Activated naive CD8-positive, alpha-beta T cell treated with anti-CD3 and anti-CD28 coated beads, Interleukin-2, amount 10 ng/mL, durations not matched to agents 7 days and 5 days (primary cell): ENCODE data around the gene PTPRN2. TPM values are rescaled to one million over a fixed set of nuclear protein-coding genes. Genes with fewer than 3 reads are reported as not detected.
A peak's percentile ranks its signal among the peaks of the same experiment; 100 is the strongest.

Experiments used
- ATAC-seq: fragments of 150-1000 bp; cut with Tn5 transposase; one replicate; pipeline ENCODE4 v1.10.0; 2021; ENCODE audit warnings: low read depth, moderate library complexity
- POLR2A ChIA-PET: fragments of 350-600 bp; sonication (Branson Sonifier 250); formaldehyde crosslinking; loops from one replicate; lab custom pipeline; 2021; ENCODE audit warnings: antibody characterized with exemption; lab: Charles Lee
- DNase-seq: peaks from one replicate; pipeline ENCODE4 v3.0.0; 2021
- H3K27ac Mint-ChIP-seq: one replicate; pipeline ENCODE4 v1.8.0; 2022; ENCODE audit warnings: mild to moderate bottlenecking, mixed read lengths
- H3K27me3 Mint-ChIP-seq: one replicate; pipeline ENCODE4 v1.8.0; 2022; ENCODE audit warnings: mild to moderate bottlenecking, moderate library complexity, mixed read lengths
- H3K36me3 Mint-ChIP-seq: one replicate; pipeline ENCODE4 v1.8.0; 2021; ENCODE audit warnings: mild to moderate bottlenecking, mixed read lengths
- H3K4me1 Mint-ChIP-seq: one replicate; pipeline ENCODE4 v1.8.0; 2021; ENCODE audit warnings: mixed read lengths
- H3K4me3 Mint-ChIP-seq: one replicate; pipeline ENCODE4 v1.8.0; 2022; ENCODE audit warnings: mild to moderate bottlenecking, moderate library complexity, mixed read lengths
- H3K9me3 Mint-ChIP-seq: one replicate; pipeline ENCODE4 v1.8.0; 2021; ENCODE audit warnings: mixed read lengths
- total RNA-seq, 2 experiments: library from RNA; stranded (reverse); gene quantifications; one replicate each; pipeline ENCODE4 v1.2.3, GENCODE V29; 2021

Gene PTPRN2
- total RNA-seq, 2 experiments from 2014 or later, result 4.5 to 4.9 TPM

DNA sequence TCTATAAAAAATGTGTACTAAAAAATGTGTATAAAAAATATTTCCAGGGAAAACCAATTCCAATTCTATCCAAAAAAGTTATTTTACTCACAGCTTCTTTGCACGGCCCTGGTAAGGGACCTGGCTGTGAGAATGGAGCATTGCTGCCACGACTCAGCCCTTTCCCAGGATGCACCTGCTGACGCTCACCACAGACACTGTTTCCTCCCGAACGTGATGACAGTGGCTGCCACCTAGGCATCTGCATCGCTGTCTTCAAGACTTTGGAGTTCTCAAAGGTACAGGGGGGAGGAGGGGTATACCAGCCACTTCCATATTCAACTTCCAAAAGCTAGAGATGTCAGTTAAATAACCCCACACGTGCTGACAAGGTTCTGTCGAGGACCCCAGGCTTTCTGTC lies 23.9 kb upstream of the PTPRN2 start:
- ATAC-seq (no peak), DNase-seq (no peak)
- H3K27me3 Mint-ChIP-seq, result no peaks in the 10 kb centered on the region
- peaks cover 14% of the 10 kb centered on the region for H3K4me1 Mint-ChIP-seq
- no peaks in the 10 kb centered on the region for H3K9me3 Mint-ChIP-seq
- no peak overlapping the region for H3K4me3 Mint-ChIP-seq
- POLR2A ChIA-PET, result no interaction called here
- H3K27ac Mint-ChIP-seq, result peak overlapping the region; percentile 14
- peaks cover 26% of the 10 kb centered on the region for H3K36me3 Mint-ChIP-seq

DNA sequence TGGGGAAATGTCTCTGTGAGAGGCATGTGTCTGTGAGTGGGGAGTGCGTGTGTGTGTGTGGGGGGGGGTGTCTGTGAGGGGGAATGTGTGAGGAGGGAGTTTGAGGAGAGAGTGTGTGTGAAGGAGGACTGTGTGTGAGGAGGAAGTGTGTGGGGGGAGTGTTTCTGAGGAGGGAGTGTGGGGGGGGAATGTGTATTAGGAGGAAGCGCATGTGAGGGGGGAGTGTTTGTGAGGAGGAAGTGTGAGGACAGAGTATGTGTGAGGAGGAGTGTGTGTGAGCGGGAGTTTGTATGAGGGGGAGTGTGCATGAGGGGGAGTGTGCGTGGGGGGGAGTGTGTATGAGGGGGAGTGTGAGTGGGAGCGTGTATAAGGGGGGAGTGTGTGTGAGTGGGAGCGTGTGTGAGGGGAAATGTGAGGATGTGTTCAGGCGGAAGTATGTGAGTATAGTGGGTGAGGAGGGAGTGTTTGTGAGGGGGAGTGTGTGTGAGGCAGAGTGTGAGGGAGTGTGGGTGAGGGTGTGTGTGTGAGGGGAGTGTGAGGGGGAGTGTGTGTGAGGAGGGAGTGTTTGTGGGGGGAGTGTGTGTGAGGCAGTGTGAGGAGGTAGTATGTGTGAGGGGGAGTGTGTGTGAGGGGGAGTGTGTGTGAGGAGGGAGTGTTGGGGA lies 21.8 kb upstream of the PTPRN2 start:
- peaks cover 24% of the 10 kb centered on the region for H3K36me3 Mint-ChIP-seq
- H3K27ac Mint-ChIP-seq, result no peak overlapping the region
- H3K4me3 Mint-ChIP-seq, result no peak overlapping the region
- H3K27me3 Mint-ChIP-seq, result no peaks in the 10 kb centered on the region
- no peaks in the 10 kb centered on the region for H3K9me3 Mint-ChIP-seq
- ATAC-seq, result no peak
- peaks cover 14% of the 10 kb centered on the region for H3K4me1 Mint-ChIP-seq
- DNase-seq, result no peak
- POLR2A ChIA-PET, result interaction anchor here (0.8 kb wide), 1 partner anchor 249 kb away, joined by 10 read pairs; no protein-coding TSS in a partner anchor

DNA sequence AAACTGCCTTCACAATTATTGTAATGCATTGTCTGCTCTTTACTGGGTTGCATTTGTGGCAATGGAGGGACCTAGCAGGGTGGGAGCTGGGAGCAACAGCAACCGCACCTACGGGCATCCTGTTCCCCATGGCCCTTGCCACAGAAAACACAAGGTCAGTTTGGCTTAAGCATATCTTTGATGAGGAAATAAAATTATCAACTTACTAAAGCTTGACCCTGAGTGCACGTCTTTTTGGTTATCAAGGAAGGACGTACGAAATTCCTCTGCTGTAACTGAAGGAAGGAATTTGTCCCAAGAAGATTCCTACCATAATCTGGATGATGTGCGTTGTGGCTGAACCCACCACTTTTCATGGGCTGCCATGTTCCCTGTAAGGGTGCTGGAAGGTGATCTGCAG lies 19.9 kb upstream of the PTPRN2 start:
- ATAC-seq, result no peak

DNA sequence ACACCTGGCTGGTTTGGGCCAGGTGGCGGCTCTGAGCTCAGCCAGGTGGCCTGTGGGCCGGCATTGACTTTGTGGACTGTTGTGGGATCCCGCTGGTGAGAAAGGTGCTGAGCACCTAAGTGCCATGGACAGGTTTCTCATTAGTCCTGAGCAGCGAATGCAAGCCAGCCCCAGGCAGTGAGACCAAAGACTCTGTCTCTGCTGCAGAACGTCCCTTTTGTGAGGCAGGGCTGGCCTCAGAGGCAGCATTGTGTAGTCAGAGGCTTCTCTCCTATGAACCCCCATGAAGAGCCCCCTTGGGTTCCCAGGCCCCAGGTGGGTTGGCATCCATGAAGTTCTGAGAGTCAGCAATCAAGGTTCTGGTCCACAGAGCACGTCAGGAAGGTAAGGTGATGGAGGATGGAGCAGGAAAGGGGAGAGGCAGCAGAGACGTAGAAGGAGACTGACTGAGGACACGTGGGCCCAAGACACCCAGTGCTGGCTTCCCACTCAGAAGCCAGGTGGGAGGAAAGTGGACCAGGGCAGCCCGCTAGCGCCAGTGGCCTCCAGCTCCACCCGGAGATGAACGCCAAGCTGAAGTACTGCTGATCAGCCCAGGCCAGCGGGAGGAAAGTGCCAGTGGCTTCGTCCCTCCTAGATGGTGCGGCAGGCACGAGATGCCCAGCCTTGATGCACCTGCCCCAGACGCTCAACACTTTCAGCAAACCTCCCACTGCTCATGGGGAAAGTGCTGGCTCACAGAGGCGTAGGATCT lies 19.2 kb upstream of the PTPRN2 start:
- no peaks in the 10 kb centered on the region for H3K9me3 Mint-ChIP-seq
- no peak overlapping the region for H3K27ac Mint-ChIP-seq
- peaks cover 7% of the 10 kb centered on the region for H3K4me1 Mint-ChIP-seq
- no peaks in the 10 kb centered on the region for H3K27me3 Mint-ChIP-seq
- ATAC-seq, result no peak
- POLR2A ChIA-PET, result no interaction called here
- peaks cover 16% of the 10 kb centered on the region for H3K36me3 Mint-ChIP-seq
- no peak for DNase-seq
- H3K4me3 Mint-ChIP-seq, result no peak overlapping the region

More for the DNA sequence above, 19.9 kb upstream of the PTPRN2 start:
- POLR2A ChIA-PET, result no interaction called here
- Mint-ChIP-seq H3K4me3 (no peak overlapping the region), H3K9me3 (no peaks in the 10 kb centered on the region), H3K36me3 (peaks cover 18% of the 10 kb centered on the region), H3K27me3 (no peaks in the 10 kb centered on the region), H3K27ac (no peak overlapping the region), H3K4me1 (peaks cover 9% of the 10 kb centered on the region)
- no peak for DNase-seq

DNA sequence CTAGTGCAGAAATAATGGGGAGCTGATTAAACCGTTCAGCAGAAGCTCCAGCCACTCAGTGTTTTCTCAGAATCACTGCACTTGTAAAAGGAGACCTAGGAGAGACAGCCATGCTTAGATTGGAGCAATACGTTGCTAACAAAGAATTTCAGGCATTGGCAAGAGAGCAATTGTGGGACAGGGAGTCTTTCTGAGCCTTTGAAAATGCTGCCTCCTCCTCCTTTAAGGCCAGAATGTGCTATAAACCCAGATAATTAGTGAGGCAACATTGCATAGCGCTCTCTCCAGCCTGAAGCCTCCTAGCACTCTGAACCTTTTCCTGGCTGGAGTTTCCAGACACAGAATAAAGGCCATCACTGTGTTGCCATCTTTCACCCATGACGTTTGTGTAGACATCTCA lies 18.5 kb upstream of the PTPRN2 start:
- peaks cover 2% of the 10 kb centered on the region for H3K4me1 Mint-ChIP-seq
- H3K9me3 Mint-ChIP-seq, result no peaks in the 10 kb centered on the region
- no peak overlapping the region for H3K4me3 Mint-ChIP-seq
- ATAC-seq (no peak), DNase-seq (no peak)
- no peaks in the 10 kb centered on the region for H3K27me3 Mint-ChIP-seq
- H3K36me3 Mint-ChIP-seq, result peaks cover 16% of the 10 kb centered on the region
- POLR2A ChIA-PET, result no interaction called here
- H3K27ac Mint-ChIP-seq, result no peak overlapping the region

DNA sequence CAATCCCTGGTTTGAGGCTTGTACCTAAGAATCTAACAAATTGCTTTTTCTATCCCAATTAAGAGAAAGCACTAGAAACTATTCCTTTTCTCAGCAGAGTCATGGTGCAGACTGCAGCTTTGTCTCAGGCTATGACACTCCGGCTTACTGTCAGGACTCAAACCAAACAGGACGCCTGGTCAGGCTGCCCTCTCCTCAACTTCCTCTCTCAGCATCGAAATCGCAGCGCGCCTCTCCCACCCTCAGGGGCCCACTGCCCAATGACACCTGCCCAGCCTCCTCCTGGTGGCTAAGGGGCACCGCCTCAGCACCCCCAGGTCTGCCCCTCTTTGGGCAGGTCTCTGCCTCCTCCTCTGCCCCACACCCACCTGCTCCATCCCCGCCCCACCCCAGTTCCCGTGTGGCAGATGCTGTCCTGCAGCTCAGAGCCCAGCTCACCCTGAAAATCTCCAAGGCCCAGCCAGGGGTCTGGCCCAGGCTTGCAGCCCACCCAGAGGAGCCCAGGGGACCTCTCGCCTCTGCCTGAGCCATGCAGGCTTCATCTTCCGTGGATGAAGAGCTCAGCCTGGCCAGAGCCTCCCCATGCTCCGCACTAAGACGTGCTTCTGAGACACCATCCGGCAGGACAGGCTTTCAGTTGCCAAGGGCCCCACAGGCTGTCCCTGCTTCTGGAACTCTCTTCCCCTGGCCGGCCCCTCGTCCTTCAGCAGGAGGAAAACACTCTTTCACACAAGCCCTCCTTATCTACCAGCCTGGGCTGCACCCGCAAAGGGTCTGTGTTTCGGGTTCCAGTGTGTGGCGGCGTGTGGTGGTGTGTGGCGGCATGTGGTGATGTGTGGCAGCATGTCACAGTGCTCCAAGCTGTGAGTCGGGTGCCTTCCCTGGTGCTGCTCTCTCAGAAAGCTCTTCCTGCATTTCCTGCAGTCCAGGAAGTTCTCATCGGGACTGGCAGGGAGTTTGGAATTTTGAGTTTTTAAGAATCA lies 16.4 kb upstream of the PTPRN2 start:
- POLR2A ChIA-PET, result no interaction called here
- ATAC-seq, result no peak

DNA sequence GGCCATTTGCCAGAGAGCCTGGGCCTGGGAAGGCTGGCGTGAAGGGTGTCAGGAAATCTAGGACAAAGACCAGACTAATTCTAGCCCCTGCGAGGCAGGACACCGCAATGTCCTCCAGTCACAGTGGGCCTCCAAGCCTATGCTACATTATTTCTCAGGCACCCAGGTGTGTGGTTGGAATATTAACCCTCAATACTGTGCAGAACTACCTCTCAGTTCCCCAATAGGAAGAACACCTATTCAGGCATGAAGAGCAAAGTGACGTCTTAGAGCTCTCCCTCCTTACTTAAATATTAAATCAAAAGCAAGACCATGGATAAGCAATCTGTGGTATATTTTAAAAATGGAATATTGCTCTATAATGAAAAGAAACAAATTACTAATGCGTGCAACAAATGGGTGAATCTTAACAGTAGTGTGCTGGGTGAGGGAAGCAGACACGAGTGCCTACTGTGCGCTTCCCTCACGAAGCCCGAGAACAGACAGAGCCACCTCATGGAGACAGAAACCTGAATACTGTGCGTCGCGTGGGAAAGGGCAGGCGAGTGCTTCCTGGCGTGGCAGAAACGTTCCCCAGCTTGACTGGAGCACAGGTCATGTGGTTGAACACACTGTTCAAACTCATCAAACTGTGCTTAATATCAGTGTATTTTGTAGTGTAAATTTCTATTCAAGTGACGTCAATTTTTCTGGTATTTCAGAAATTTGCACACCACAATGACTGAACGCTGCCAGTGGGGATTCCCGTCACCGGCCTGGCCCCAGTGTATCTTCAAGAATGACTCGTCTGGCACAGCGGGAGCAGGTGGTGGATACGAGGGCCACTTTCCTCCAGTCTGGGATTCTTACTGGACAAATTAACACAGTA lies 15.5 kb upstream of the PTPRN2 start:
- Mint-ChIP-seq H3K27ac (no peak overlapping the region), H3K27me3 (no peaks in the 10 kb centered on the region), H3K36me3 (peaks cover 4% of the 10 kb centered on the region), H3K4me1 (no peaks in the 10 kb centered on the region), H3K4me3 (no peak overlapping the region), H3K9me3 (no peaks in the 10 kb centered on the region)
- ATAC-seq, result no peak
- no peak for DNase-seq
- POLR2A ChIA-PET, result no interaction called here

More for the DNA sequence above, 16.4 kb upstream of the PTPRN2 start:
- Mint-ChIP-seq H3K27me3 (no peaks in the 10 kb centered on the region), H3K4me1 (peaks cover 1% of the 10 kb centered on the region), H3K36me3 (peaks cover 7% of the 10 kb centered on the region), H3K4me3 (no peak overlapping the region), H3K9me3 (no peaks in the 10 kb centered on the region), H3K27ac (no peak overlapping the region)
- no peak for DNase-seq

DNA sequence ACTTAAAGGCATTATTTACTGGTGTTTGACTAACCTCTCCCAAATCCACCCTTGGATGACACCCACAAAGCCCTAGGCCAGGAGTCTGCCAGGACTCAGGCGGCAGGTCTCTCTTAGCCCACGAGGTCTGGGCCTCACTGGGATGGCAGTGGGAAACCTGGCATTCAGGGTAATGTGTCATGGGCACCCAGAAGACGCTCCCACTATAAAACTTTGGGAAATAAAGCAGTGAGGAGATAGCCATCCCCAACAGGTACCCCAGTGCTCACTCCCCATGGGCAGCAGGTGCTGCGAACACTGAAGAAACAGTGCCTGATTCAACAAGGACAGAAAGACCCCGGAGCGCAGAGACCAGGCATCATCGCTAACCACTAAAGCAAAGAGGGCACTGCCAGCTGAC lies 14.4 kb upstream of the PTPRN2 start:
- DNase-seq, result no peak
- no peaks in the 10 kb centered on the region for H3K9me3 Mint-ChIP-seq
- ATAC-seq, result no peak
- H3K4me3 Mint-ChIP-seq, result no peak overlapping the region
- H3K4me1 Mint-ChIP-seq, result no peaks in the 10 kb centered on the region
- H3K36me3 Mint-ChIP-seq, result peaks cover 4% of the 10 kb centered on the region
- POLR2A ChIA-PET, result no interaction called here
- no peaks in the 10 kb centered on the region for H3K27me3 Mint-ChIP-seq
- H3K27ac Mint-ChIP-seq, result no peak overlapping the region

DNA sequence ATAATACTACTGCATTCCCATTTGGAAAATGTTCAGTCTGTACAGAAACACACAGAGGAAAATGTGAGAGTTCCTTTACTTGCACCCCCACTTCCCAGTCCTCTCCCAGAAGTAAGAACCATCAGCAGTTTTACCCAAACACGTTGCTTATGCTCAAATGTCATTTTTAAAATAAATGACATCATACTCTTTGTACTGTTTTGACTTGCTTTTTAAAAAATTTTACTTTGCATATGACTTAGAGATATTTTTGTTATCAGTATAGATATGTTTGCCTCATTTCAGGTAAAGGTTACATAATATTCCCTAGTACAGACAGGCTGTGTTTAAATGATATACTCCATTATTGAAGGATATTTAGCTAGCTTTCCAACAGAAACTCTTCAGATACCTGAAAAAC lies 13.5 kb upstream of the PTPRN2 start:
- no peak for ATAC-seq
- no peak overlapping the region for H3K4me3 Mint-ChIP-seq
- H3K27me3 Mint-ChIP-seq, result no peaks in the 10 kb centered on the region

DNA sequence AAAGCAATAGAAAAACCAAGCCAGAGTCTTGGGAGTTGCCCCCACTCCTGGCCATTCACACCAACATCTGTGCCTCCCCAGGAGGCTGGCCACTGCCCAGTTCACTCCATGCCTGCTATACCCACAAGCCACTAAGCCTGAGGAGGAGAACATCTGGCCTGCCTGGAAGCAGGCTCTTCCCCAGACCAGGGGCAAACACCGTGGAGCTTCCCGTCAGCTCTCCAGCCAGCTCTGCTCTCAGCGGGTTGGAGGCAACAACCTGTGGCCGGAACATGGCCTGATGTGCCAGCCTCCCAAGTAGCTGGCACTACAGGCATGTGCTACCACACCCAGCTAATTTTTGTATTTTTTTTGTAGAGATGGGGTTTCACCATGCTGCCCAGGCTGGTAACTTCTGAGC lies 9.1 kb upstream of the PTPRN2 start:
- ATAC-seq, result no peak
- peaks cover 2% of the 10 kb centered on the region for H3K9me3 Mint-ChIP-seq
- H3K27ac Mint-ChIP-seq, result no peak overlapping the region
- no peaks in the 10 kb centered on the region for H3K27me3 Mint-ChIP-seq
- POLR2A ChIA-PET, result no interaction called here
- no peaks in the 10 kb centered on the region for H3K4me1 Mint-ChIP-seq
- H3K36me3 Mint-ChIP-seq, result peaks cover 2% of the 10 kb centered on the region
- DNase-seq, result no peak
- H3K4me3 Mint-ChIP-seq, result no peak overlapping the region

More for the DNA sequence above, 13.5 kb upstream of the PTPRN2 start:
- no peaks in the 10 kb centered on the region for H3K4me1 Mint-ChIP-seq
- peaks cover 2% of the 10 kb centered on the region for H3K36me3 Mint-ChIP-seq
- DNase-seq, result no peak
- H3K9me3 Mint-ChIP-seq, result no peaks in the 10 kb centered on the region
- H3K27ac Mint-ChIP-seq, result no peak overlapping the region
- POLR2A ChIA-PET, result no interaction called here

DNA sequence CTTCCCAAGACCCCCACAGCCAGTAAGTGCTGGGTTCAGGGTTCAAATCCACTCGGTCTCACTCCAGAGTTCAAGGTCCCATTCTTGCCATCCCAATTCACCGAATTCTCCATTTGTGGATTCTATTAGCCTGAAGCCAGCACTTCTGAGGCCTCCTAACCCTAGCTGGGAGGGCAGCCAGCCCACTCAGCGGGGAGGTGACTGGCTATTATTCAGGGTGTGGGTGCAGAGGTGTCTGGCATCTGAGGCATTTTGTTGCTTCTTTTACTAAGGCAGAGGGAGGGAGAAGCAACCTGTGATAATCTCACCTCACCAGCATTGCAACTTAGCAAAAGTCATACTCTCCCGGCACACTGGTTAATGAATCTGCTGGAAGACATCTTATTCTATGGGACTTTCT lies 8.7 kb upstream of the PTPRN2 start:
- Mint-ChIP-seq H3K9me3 (peaks cover 2% of the 10 kb centered on the region), H3K27me3 (no peaks in the 10 kb centered on the region), H3K36me3 (peaks cover 2% of the 10 kb centered on the region), H3K4me3 (no peak overlapping the region), H3K4me1 (no peaks in the 10 kb centered on the region), H3K27ac (no peak overlapping the region)
- ATAC-seq (no peak), DNase-seq (no peak)
- POLR2A ChIA-PET, result no interaction called here

DNA sequence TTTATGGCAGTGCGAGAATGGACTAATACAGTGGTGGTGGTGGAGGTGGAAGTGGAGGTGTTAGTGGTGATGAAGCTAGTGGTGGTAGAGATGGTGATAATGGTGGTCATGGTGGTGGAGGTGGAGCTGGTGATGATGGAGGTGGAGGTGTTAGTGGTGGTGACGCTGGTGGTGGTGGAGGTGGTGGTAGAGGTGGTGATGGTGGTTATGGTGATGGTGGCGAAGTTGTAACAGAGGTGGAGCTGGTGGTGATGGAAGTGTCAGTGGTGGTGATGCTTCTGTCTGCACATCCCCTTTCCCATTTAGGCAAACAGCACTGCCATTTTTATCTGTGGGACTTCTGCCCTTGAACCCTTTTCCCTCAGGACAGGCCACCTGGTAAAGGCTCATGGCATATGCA lies 7.4 kb upstream of the PTPRN2 start:
- H3K36me3 Mint-ChIP-seq, result no peaks in the 10 kb centered on the region
- no peak for DNase-seq
- H3K4me3 Mint-ChIP-seq, result no peak overlapping the region
- H3K4me1 Mint-ChIP-seq, result no peaks in the 10 kb centered on the region
- peak; percentile 60 for ATAC-seq
- peaks cover 3% of the 10 kb centered on the region for H3K27me3 Mint-ChIP-seq
- POLR2A ChIA-PET, result no interaction called here
- H3K9me3 Mint-ChIP-seq, result peaks cover 4% of the 10 kb centered on the region
- no peak overlapping the region for H3K27ac Mint-ChIP-seq
